H1 (cell line): ENCODE results near the gene NR2F6.

Source experiments
- ATF2 ChIP-seq: IDR thresholded peaks from 2 replicates; pipeline ENCODE4 v1.6.1; 2012; ENCODE audit warnings: low read length, inconsistent platforms
- CEBPB ChIP-seq: IDR thresholded peaks from 2 replicates; pipeline ENCODE4 v1.6.1; 2012; ENCODE audit warnings: low read depth, low read length
- CHD2 ChIP-seq: IDR thresholded peaks from 2 replicates; pipeline ENCODE4 v1.6.1; 2012; ENCODE audit warnings: low read length, improper control_type of control experiment
- CTCF ChIP-seq, 3 experiments: IDR thresholded peaks; 1 replicate in 2 of 3; 2 replicates in 1 of 3; pipeline versions ENCODE4 v1.5.1 to v1.6.1; 2011; ENCODE audit warnings: low read length in 3 of 3, mild to moderate bottlenecking in 3 of 3, inconsistent platforms in 2 of 3, low read depth in 1 of 3, moderate library complexity in 1 of 3; ENCODE audit not compliant: insufficient read depth in 1 of 3; ENCODE audit errors: control extremely low read depth in 1 of 3
- EZH2 ChIP-seq: fragments of 200-600 bp; sonication (generic); IDR thresholded peaks from 2 replicates; pipeline ENCODE4 v1.7.1; 2012; ENCODE audit warnings: low read depth, mild to moderate bottlenecking, moderate library complexity, low read length, inconsistent platforms; ENCODE audit not compliant: severe bottlenecking
- GABPA ChIP-seq: IDR thresholded peaks from 2 replicates; pipeline ENCODE4 v1.6.1; 2011; ENCODE audit warnings: mild to moderate bottlenecking, low read length, moderate library complexity, borderline replicate concordance; ENCODE audit not compliant: insufficient read depth
- MAFK ChIP-seq: IDR thresholded peaks from 2 replicates; pipeline ENCODE4 v1.6.1; 2012; ENCODE audit warnings: low read depth, mild to moderate bottlenecking, improper control_type of control experiment, low read length
- MAX ChIP-seq: IDR thresholded peaks from 2 replicates; pipeline ENCODE4 v1.6.1; 2012; ENCODE audit warnings: inconsistent platforms
- POLR2A ChIP-seq, 2 experiments: IDR thresholded peaks; 1 replicate in 1 of 2; 2 replicates in 1 of 2; pipeline ENCODE4 v1.6.1; 2011; ENCODE audit warnings: low read depth in 2 of 2, low read length in 2 of 2, mild to moderate bottlenecking in 2 of 2; ENCODE audit errors: control extremely low read depth in 1 of 2
- POLR2AphosphoS5 ChIP-seq: IDR thresholded peaks from 2 replicates; pipeline ENCODE4 v1.6.1; 2011; ENCODE audit warnings: low read depth, low read length
- SIN3A ChIP-seq, 2 experiments: IDR thresholded peaks in 1 of 2; conservative IDR thresholded peaks in 1 of 2; 2 replicates each; pipeline ENCODE4 v1.6.1; 2011 to 2012; ENCODE audit warnings: low read length in 2 of 2, improper control_type of control experiment in 1 of 2, low read depth in 1 of 2, mild to moderate bottlenecking in 1 of 2
- TEAD4 ChIP-seq: IDR thresholded peaks from 2 replicates; pipeline ENCODE4 v1.6.1; 2012; ENCODE audit warnings: low read depth, low read length, inconsistent platforms, mixed read lengths
- USF2 ChIP-seq: IDR thresholded peaks from 2 replicates; pipeline ENCODE4 v1.6.1; 2011; ENCODE audit warnings: low read length, improper control_type of control experiment

- TF ChIP-seq POLR2A (IDR thresholded peaks at IDR 0.05; ENCODE audit: control extremely low read depth in 1 of 2, low read depth in 2 of 2, low read length in 2 of 2) = peak in 1 of 2 experiments; percentile 12; a peak in 1 of 3 replicates
- TF ChIP-seq EZH2 = no peak
- no peak for TF ChIP-seq TEAD4
- TF ChIP-seq CTCF (IDR thresholded peaks at IDR 0.05; ENCODE audit: control extremely low read depth in 1 of 3, insufficient read depth in 1 of 3, low read depth in 1 of 3, low read length in 3 of 3) = no peak
- no peak for TF ChIP-seq MAX
- no peak for TF ChIP-seq ATF2
- no peak for TF ChIP-seq MAFK
- no peak for TF ChIP-seq USF2
- TF ChIP-seq CHD2 = no peak
- TF ChIP-seq POLR2AphosphoS5 = peak; percentile 46; the same call in 1 of the 2 replicates
- no peak for TF ChIP-seq CEBPB
- no peak for TF ChIP-seq GABPA
- TF ChIP-seq SIN3A (conservative IDR thresholded peaks at IDR 0.05 in 1 of 2, IDR thresholded peaks at IDR 0.05 in 1 of 2; ENCODE audit: low read depth in 1 of 2, low read length in 2 of 2) = peak in 1 of 2 experiments; percentile 46; a peak in 1 of 4 replicates
Observed at GRCh38 chr19:17234911-17235299, 10.8 kb downstream of the NR2F6 start.
